Testis (tissue), 2 donors: Measurements from ENCODE around the gene GDPD5.

Experiments used
- CTCF ChIP-seq, 3 experiments: fragments of 450-650 bp in 2 of 3; fragments of 200-600 bp in 1 of 3; sonication (generic) in 1 of 3; IDR thresholded peaks; one replicate each; pipeline ENCODE4 v1.5.1; 2016 to 2019; ENCODE audit warnings: antibody characterized with exemption in 3 of 3, mild to moderate bottlenecking in 2 of 3, moderate library complexity in 1 of 3
- POLR2A ChIP-seq: fragments of 450-650 bp; IDR thresholded peaks from one replicate; pipeline ENCODE4 v1.6.1; 2017; ENCODE audit warnings: antibody characterized with exemption, mild to moderate bottlenecking, moderate library complexity

- TF ChIP-seq CTCF (IDR thresholded peaks at IDR 0.05) (no peak), POLR2A (no peak)
These were observed 70.8 kb downstream of the GDPD5 start for GRCh38 chr11:75454987-75455386.
